Breast epithelium (tissue), 3 donors: ENCODE data around the gene CBX8.

Experiments
- CTCF ChIP-seq, 3 donors: fragments of 450-650 bp; IDR thresholded peaks; one replicate each; pipeline ENCODE4 v1.5.1; 2016 to 2017; ENCODE audit warnings: antibody characterized with exemption in 3 of 3, mild to moderate bottlenecking in 3 of 3, moderate library complexity in 3 of 3
- POLR2A ChIP-seq: fragments of 450-650 bp; IDR thresholded peaks from one replicate; pipeline ENCODE4 v1.6.1; 2016; ENCODE audit warnings: antibody characterized with exemption, mild to moderate bottlenecking, moderate library complexity
- POLR2AphosphoS5 ChIP-seq, 3 donors: sonication (generic); formaldehyde crosslinking; IDR thresholded peaks; one replicate each; pipeline ENCODE4 v1.6.1; 2017; ENCODE audit warnings: antibody characterized with exemption in 3 of 3

- no peak for TF ChIP-seq POLR2AphosphoS5 (IDR thresholded peaks at IDR 0.05)
- no peak for TF ChIP-seq CTCF (IDR thresholded peaks at IDR 0.05)
- TF ChIP-seq POLR2A, result no peak
Observed at GRCh38 chr17:79800325-79801155, 3.7 kb upstream of the CBX8 start.
